Stimulated activated CD4-positive, alpha-beta T cell treated with anti-CD3 and anti-CD28 coated beads, Interleukin-2, amount 100 ng/mL, for 24 hours (primary cell): ENCODE results near the gene SMG7.
A peak's percentile ranks its signal among the peaks of the same experiment; 100 is the strongest.

Experiments
- DNase-seq, 2 donors: peaks; one replicate each; pipeline ENCODE4 v3.0.0-alpha.2; 2020

Gene SMG7

GRCh38 chr1:183569141-183569540 lies 96.8 kb downstream of the SMG7 start:
- no peak for DNase-seq

GRCh38 chr1:183569801-183570200 lies 97.5 kb downstream of the SMG7 start:
- no peak for DNase-seq

- no peak for DNase-seq
Observed at GRCh38 chr1:183570451-183570850, 98.2 kb downstream of the SMG7 start.

GRCh38 chr1:183571678-183572268 lies 99.5 kb downstream of the SMG7 start:
- no peak for DNase-seq

- DNase-seq: no peak
Observed at GRCh38 chr1:183572721-183573120, 100.4 kb downstream of the SMG7 start.

- DNase-seq: no peak
Observed at GRCh38 chr1:183575606-183576005, 103.3 kb downstream of the SMG7 start.

- DNase-seq: no peak
Observed at GRCh38 chr1:183576537-183576936, 104.2 kb downstream of the SMG7 start.

GRCh38 chr1:183577897-183578465 lies 105.7 kb downstream of the SMG7 start:
- DNase-seq: no peak

- no peak for DNase-seq
Observed at GRCh38 chr1:183578856-183579255, 106.6 kb downstream of the SMG7 start.

- no peak for DNase-seq
Observed at GRCh38 chr1:183580281-183580682, 108.0 kb downstream of the SMG7 start.

- no peak for DNase-seq
Observed at GRCh38 chr1:183582021-183582713, 109.9 kb downstream of the SMG7 start.

- no peak for DNase-seq
Observed at GRCh38 chr1:183583466-183583865, 111.2 kb downstream of the SMG7 start.

GRCh38 chr1:183584147-183584546 lies 111.8 kb downstream of the SMG7 start:
- DNase-seq: no peak

- no peak for DNase-seq
Observed at GRCh38 chr1:183585038-183585437, 112.7 kb downstream of the SMG7 start.

GRCh38 chr1:183586455-183586854 lies 114.2 kb downstream of the SMG7 start:
- no peak for DNase-seq

GRCh38 chr1:183586926-183587325 lies 114.6 kb downstream of the SMG7 start:
- DNase-seq: no peak

GRCh38 chr1:183588827-183589226 lies 116.5 kb downstream of the SMG7 start:
- DNase-seq: no peak

GRCh38 chr1:183589384-183589783 lies 117.1 kb downstream of the SMG7 start:
- DNase-seq: no peak

GRCh38 chr1:183589874-183590243 lies 117.6 kb downstream of the SMG7 start:
- no peak for DNase-seq

- DNase-seq: peak; percentile 23 to 30
Observed at GRCh38 chr1:183590244-183591191, 118.2 kb downstream of the SMG7 start, which contains the start of gene NCF2. TSS of gene NCF2 (minus strand) at chr1:183590459. CDS start at chr1:183590329, 130 bp downstream.

- DNase-seq: no peak
Observed at GRCh38 chr1:183592733-183593132, 120.4 kb downstream of the SMG7 start.

GRCh38 chr1:183593356-183593755 lies 121.1 kb downstream of the SMG7 start:
- DNase-seq: no peak

GRCh38 chr1:183595537-183595936 lies 123.2 kb downstream of the SMG7 start:
- DNase-seq: no peak
